HEK293 (cell line): ENCODE results near the gene PRMT5.

Experiments used
- CTCF ChIA-PET: fragments of 350-600 bp; formaldehyde crosslinking; extraction: SDS; loops from one replicate; lab custom pipeline; 2021; ENCODE audit warnings: antibody characterized with exemption; lab: Yijun Ruan, JAX
- POLR2A ChIA-PET: fragments of 300-600 bp; formaldehyde crosslinking; extraction: SDS; loops from one replicate; lab custom pipeline; 2020; ENCODE audit warnings: antibody characterized with exemption, inconsistent platforms; lab: Yijun Ruan, JAX
- H3K27ac ChIP-seq: fragments of 200-500 bp; sonication (Bioruptor generic); 2 replicates; pipeline ENCODE4 v1.5.1; 2014; ENCODE audit warnings: low read depth, low read length, control low read depth, inconsistent platforms; ENCODE audit errors: extremely low read depth
- H3K36me3 ChIP-seq, 2 experiments: fragments of 200-500 bp in 1 of 2; sonication (Bioruptor generic) in 1 of 2; 1 replicate in 1 of 2; 2 replicates in 1 of 2; pipeline ENCODE4 v1.5.1; 2014 to 2017; ENCODE audit warnings: inconsistent platforms in 2 of 2, low read length in 2 of 2; ENCODE audit not compliant: control insufficient read depth in 2 of 2, insufficient read depth in 1 of 2
- H3K4me1 ChIP-seq: fragments of 200-500 bp; sonication (Bioruptor generic); 2 replicates; pipeline ENCODE4 v1.5.1; 2014; ENCODE audit warnings: mild to moderate bottlenecking, low read length, inconsistent platforms; ENCODE audit not compliant: control insufficient read depth, insufficient read depth
- H3K4me3 ChIP-seq: 2 replicates; pipeline ENCODE4 v1.5.1; 2011; ENCODE audit warnings: low read depth, mild to moderate bottlenecking, control low read depth, low read length, moderate library complexity
- H3K9me3 ChIP-seq: fragments of 200-500 bp; sonication (Bioruptor generic); 2 replicates; pipeline ENCODE4 v1.5.1; 2014; ENCODE audit warnings: low read depth, low read length, inconsistent platforms; ENCODE audit not compliant: control insufficient read depth, insufficient read depth
- GLIS1 ChIP-seq: fragments of 450-650 bp; formaldehyde crosslinking; IDR thresholded peaks from 2 replicates; pipeline ENCODE4 v1.5.1; 2016; ENCODE audit warnings: missing biosample characterization, missing genetic modification characterization
- KLF8 ChIP-seq: fragments of 450-650 bp; formaldehyde crosslinking; IDR thresholded peaks from 2 replicates; pipeline ENCODE4 v1.5.1; 2016; ENCODE audit warnings: missing biosample characterization, missing genetic modification characterization
- MYNN ChIP-seq: fragments of 450-650 bp; formaldehyde crosslinking; IDR thresholded peaks from 2 replicates; pipeline ENCODE4 v1.5.1; 2016; ENCODE audit warnings: missing biosample characterization, missing genetic modification characterization, borderline replicate concordance
- SCRT1 ChIP-seq: fragments of 450-650 bp; formaldehyde crosslinking; IDR thresholded peaks from 2 replicates; pipeline ENCODE4 v1.5.1; 2016; ENCODE audit warnings: missing biosample characterization, missing genetic modification characterization, borderline replicate concordance
- SP2 ChIP-seq: fragments of 450-650 bp; formaldehyde crosslinking; IDR thresholded peaks from 2 replicates; pipeline ENCODE4 v1.5.1; 2016; ENCODE audit warnings: missing biosample characterization, missing genetic modification characterization
- TCF7L2 ChIP-seq: IDR thresholded peaks from 2 replicates; pipeline ENCODE4 v1.6.1; 2011; ENCODE audit warnings: low read depth, mild to moderate bottlenecking, inconsistent platforms, low read length, moderate library complexity, borderline replicate concordance
- ZNF174 ChIP-seq: fragments of 450-650 bp; formaldehyde crosslinking; IDR thresholded peaks from 2 replicates; pipeline ENCODE4 v1.5.0; 2017; ENCODE audit warnings: missing biosample characterization, mild to moderate bottlenecking, missing genetic modification characterization
- ZNF175 ChIP-seq: fragments of 450-650 bp; formaldehyde crosslinking; IDR thresholded peaks from 2 replicates; pipeline ENCODE4 v1.5.1; 2016; ENCODE audit warnings: missing biosample characterization, missing genetic modification characterization
- ZNF19 ChIP-seq: fragments of 450-650 bp; formaldehyde crosslinking; IDR thresholded peaks from 2 replicates; pipeline ENCODE4; 2016; ENCODE audit warnings: missing biosample characterization, missing genetic modification characterization, low read depth
- ZNF23 ChIP-seq: fragments of 450-650 bp; formaldehyde crosslinking; IDR thresholded peaks from 2 replicates; pipeline ENCODE4 v1.5.1; 2016; ENCODE audit warnings: missing biosample characterization, missing genetic modification characterization, borderline replicate concordance
- ZNF350 ChIP-seq: fragments of 450-650 bp; formaldehyde crosslinking; IDR thresholded peaks from 2 replicates; pipeline ENCODE4 v1.5.0; 2017; ENCODE audit warnings: missing biosample characterization, mild to moderate bottlenecking, missing genetic modification characterization
- ZNF404 ChIP-seq: fragments of 450-650 bp; formaldehyde crosslinking; IDR thresholded peaks from 2 replicates; pipeline ENCODE4 v1.5.1; 2017; ENCODE audit warnings: missing biosample characterization, missing genetic modification characterization
- ZNF510 ChIP-seq: fragments of 450-650 bp; formaldehyde crosslinking; IDR thresholded peaks from 2 replicates; pipeline ENCODE4 v1.5.1; 2018; ENCODE audit warnings: mild to moderate bottlenecking, missing genetic modification characterization, missing biosample characterization; ENCODE audit not compliant: insufficient replicate concordance
- ZNF514 ChIP-seq: fragments of 450-650 bp; formaldehyde crosslinking; IDR thresholded peaks from 2 replicates; pipeline ENCODE4 v1.5.1; 2016; ENCODE audit warnings: missing biosample characterization, missing genetic modification characterization
- ZNF518A ChIP-seq: fragments of 450-650 bp; formaldehyde crosslinking; conservative IDR thresholded peaks from 2 replicates; pipeline ENCODE4 v1.5.1; 2016; ENCODE audit warnings: low read depth, missing biosample characterization, missing genetic modification characterization
- ZNF549 ChIP-seq: fragments of 450-650 bp; IDR thresholded peaks from 2 replicates; pipeline ENCODE4 v1.5.1; 2018; ENCODE audit warnings: missing biosample characterization, missing genetic modification characterization, mild to moderate bottlenecking, inconsistent platforms, moderate library complexity
- ZNF571 ChIP-seq: fragments of 450-650 bp; formaldehyde crosslinking; IDR thresholded peaks from 2 replicates; pipeline ENCODE4 v1.5.0; 2017; ENCODE audit warnings: missing biosample characterization, missing genetic modification characterization
- ZNF585B ChIP-seq: fragments of 450-650 bp; formaldehyde crosslinking; IDR thresholded peaks from 2 replicates; pipeline ENCODE4 v1.5.1; 2016; ENCODE audit warnings: missing biosample characterization, missing genetic modification characterization
- ZNF664 ChIP-seq: fragments of 450-650 bp; formaldehyde crosslinking; IDR thresholded peaks from 2 replicates; pipeline ENCODE4 v1.5.1; 2016; ENCODE audit warnings: missing biosample characterization, missing genetic modification characterization
- ZNF747 ChIP-seq: fragments of 450-650 bp; formaldehyde crosslinking; IDR thresholded peaks from 2 replicates; pipeline ENCODE4 v1.5.1; 2016; ENCODE audit warnings: missing biosample characterization, missing genetic modification characterization
- ZNF768 ChIP-seq: fragments of 450-650 bp; formaldehyde crosslinking; IDR thresholded peaks from 2 replicates; pipeline ENCODE4 v1.5.1; 2018; ENCODE audit warnings: missing biosample characterization, mild to moderate bottlenecking, missing genetic modification characterization
- TF ChIP-seq, protein P1 (sequence below): sonication (generic); formaldehyde crosslinking; IDR thresholded peaks from 2 replicates; pipeline ENCODE4 v1.8.1; 2022; ENCODE audit warnings: mild to moderate bottlenecking, moderate library complexity, missing genetic modification reagents
- TF ChIP-seq, protein P2 (sequence below): fragments of 450-650 bp; formaldehyde crosslinking; IDR thresholded peaks from 2 replicates; pipeline ENCODE4 v1.5.1; 2017; ENCODE audit warnings: missing biosample characterization, mild to moderate bottlenecking, missing genetic modification characterization, moderate library complexity
- TF ChIP-seq, protein P3 (sequence below): fragments of 450-650 bp; formaldehyde crosslinking; conservative IDR thresholded peaks from 2 replicates; pipeline ENCODE4 v1.5.1; 2016; ENCODE audit warnings: low read depth, missing biosample characterization, missing genetic modification characterization
- TF ChIP-seq, protein P4 (sequence below): fragments of 450-650 bp; formaldehyde crosslinking; IDR thresholded peaks from 2 replicates; pipeline ENCODE4 v1.5.0; 2017; ENCODE audit warnings: missing biosample characterization, missing genetic modification characterization, borderline replicate concordance

PRMT5 gene

DNA sequence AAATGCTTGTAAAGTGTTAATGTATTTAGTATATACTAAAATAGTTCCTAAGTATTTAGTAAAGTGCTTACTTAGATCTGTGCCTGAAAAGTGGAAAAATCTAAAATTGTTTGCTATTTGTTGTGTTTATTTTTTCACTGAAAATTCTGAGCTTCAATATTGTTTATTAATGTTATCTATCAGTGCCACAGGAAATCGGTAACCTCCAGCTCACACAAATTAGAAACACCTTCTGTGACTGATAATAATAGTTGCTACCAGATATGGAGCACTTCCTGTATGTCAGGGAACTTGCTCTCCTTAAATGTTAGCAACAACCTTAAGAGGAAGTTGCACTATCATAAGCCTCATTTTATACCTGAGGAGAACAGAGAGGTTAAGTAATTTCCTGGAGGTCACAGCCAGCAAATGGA, 58.4 kb downstream of the PRMT5 start:
- no peaks in the 10 kb centered on the region for H3K9me3 ChIP-seq
- CTCF ChIA-PET: interaction anchor here (0.6 to 4.5 kb wide), 9 partner anchors 9 to 1855 kb away, joined by 3 to 55 read pairs (median 4); partner anchors contain the start of gene REM2
- peaks cover 0 to 20% of the 10 kb centered on the region in 2 experiments; a peak in 1 of 3 replicates for H3K36me3 ChIP-seq
- POLR2A ChIA-PET: interaction anchor here (0.6 to 1.8 kb wide), 7 partner anchors 8 to 104 kb away, joined by 3 to 7 read pairs (median 4); partner anchors contain the start of genes OXA1L and REM2
- H3K27ac ChIP-seq: peak overlapping the region; percentile 87
- H3K4me3 ChIP-seq: peak overlapping the region; percentile 15
- H3K4me1 ChIP-seq: peaks cover 9% of the 10 kb centered on the region
- TF ChIP-seq ZNF174 (tag by site-specific recombination) (no peak), GLIS1 (no peak), SP2 (no peak), SCRT1 (tag by site-specific recombination) (no peak), ZNF768 (tag by site-specific recombination) (0 out of 2 replicates have a peak, but pooled peaks have one; percentile 88), ZNF19 (tag by site-specific recombination) (no peak), ZNF518A (peak; percentile 11; the same call in 1 of the 2 replicates), MYNN (tag by site-specific recombination) (no peak), ZNF585B (no peak), ZNF664 (tag by site-specific recombination) (peak; percentile 99), ZNF571 (tag by site-specific recombination) (no peak), ZNF747 (tag by site-specific recombination) (no peak), ZNF514 (tag by site-specific recombination) (no peak), ZNF350 (tag by site-specific recombination) (no peak), ZNF23 (tag by site-specific recombination) (no peak), TCF7L2 (no peak), KLF8 (tag by site-specific recombination) (no peak), ZNF549 (tag by site-specific recombination) (no peak), ZNF404 (no peak), ZNF510 (tag by site-specific recombination) (no peak), ZNF175 (no peak)
- TF ChIP-seq, protein P1, sequence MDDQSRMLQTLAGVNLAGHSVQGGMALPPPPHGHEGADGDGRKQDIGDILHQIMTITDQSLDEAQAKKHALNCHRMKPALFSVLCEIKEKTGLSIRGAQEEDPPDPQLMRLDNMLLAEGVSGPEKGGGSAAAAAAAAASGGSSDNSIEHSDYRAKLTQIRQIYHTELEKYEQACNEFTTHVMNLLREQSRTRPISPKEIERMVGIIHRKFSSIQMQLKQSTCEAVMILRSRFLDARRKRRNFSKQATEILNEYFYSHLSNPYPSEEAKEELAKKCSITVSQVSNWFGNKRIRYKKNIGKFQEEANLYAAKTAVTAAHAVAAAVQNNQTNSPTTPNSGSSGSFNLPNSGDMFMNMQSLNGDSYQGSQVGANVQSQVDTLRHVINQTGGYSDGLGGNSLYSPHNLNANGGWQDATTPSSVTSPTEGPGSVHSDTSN: no peak
- TF ChIP-seq, protein P2, sequence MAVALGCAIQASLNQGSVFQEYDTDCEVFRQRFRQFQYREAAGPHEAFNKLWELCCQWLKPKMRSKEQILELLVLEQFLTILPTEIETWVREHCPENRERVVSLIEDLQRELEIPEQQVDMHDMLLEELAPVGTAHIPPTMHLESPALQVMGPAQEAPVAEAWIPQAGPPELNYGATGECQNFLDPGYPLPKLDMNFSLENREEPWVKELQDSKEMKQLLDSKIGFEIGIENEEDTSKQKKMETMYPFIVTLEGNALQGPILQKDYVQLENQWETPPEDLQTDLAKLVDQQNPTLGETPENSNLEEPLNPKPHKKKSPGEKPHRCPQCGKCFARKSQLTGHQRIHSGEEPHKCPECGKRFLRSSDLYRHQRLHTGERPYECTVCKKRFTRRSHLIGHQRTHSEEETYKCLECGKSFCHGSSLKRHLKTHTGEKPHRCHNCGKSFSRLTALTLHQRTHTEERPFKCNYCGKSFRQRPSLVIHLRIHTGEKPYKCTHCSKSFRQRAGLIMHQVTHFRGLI (tag by site-specific recombination): no peak
- TF ChIP-seq, protein P3, sequence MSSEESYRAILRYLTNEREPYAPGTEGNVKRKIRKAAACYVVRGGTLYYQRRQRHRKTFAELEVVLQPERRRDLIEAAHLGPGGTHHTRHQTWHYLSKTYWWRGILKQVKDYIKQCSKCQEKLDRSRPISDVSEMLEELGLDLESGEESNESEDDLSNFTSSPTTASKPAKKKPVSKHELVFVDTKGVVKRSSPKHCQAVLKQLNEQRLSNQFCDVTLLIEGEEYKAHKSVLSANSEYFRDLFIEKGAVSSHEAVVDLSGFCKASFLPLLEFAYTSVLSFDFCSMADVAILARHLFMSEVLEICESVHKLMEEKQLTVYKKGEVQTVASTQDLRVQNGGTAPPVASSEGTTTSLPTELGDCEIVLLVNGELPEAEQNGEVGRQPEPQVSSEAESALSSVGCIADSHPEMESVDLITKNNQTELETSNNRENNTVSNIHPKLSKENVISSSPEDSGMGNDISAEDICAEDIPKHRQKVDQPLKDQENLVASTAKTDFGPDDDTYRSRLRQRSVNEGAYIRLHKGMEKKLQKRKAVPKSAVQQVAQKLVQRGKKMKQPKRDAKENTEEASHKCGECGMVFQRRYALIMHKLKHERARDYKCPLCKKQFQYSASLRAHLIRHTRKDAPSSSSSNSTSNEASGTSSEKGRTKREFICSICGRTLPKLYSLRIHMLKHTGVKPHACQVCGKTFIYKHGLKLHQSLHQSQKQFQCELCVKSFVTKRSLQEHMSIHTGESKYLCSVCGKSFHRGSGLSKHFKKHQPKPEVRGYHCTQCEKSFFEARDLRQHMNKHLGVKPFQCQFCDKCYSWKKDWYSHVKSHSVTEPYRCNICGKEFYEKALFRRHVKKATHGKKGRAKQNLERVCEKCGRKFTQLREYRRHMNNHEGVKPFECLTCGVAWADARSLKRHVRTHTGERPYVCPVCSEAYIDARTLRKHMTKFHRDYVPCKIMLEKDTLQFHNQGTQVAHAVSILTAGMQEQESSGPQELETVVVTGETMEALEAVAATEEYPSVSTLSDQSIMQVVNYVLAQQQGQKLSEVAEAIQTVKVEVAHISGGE (tag by site-specific recombination): peak; percentile 51; the same call in 1 of the 2 replicates
- TF ChIP-seq, protein P4, sequence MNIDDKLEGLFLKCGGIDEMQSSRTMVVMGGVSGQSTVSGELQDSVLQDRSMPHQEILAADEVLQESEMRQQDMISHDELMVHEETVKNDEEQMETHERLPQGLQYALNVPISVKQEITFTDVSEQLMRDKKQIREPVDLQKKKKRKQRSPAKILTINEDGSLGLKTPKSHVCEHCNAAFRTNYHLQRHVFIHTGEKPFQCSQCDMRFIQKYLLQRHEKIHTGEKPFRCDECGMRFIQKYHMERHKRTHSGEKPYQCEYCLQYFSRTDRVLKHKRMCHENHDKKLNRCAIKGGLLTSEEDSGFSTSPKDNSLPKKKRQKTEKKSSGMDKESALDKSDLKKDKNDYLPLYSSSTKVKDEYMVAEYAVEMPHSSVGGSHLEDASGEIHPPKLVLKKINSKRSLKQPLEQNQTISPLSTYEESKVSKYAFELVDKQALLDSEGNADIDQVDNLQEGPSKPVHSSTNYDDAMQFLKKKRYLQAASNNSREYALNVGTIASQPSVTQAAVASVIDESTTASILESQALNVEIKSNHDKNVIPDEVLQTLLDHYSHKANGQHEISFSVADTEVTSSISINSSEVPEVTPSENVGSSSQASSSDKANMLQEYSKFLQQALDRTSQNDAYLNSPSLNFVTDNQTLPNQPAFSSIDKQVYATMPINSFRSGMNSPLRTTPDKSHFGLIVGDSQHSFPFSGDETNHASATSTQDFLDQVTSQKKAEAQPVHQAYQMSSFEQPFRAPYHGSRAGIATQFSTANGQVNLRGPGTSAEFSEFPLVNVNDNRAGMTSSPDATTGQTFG (tag by site-specific recombination): no peak
